Measurements from ENCODE around the gene TTC27. TPM values are rescaled to one million over a fixed set of nuclear protein-coding genes. Genes with fewer than 3 reads are reported as not detected.

The TTC27 gene
- total and polyA plus RNA-seq, 12 donors, result 4.8 to 17.3 (median 12.1) TPM

DNA sequence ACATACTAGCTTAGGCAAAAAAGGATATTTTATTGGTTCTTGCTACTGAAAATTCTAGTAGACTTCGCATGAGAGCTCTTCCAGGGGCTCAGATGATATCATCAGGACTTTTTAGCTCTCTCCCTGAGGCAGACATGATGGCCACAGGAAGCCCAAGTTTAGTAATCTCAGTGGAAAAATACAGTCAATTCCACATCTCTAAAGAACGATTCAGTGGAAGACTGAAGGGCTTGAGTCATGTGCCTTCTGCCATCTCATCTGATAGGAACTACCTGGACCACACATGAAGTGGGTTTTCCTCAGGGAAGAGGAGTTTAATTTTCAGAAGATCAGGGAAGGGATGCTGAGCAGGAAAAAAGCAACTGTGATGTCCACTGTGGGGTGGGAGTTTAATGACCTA, 117.3 kb downstream of the TTC27 start:
- H3K36me3 ChIP-seq, result peaks cover 0 to 20% (median 0%) of the 10 kb centered on the region in 9 donors
- H3K27ac ChIP-seq, result peak overlapping the region in 1 of 10 donors; percentile 12
- H3K4me1 ChIP-seq, result peaks cover 0 to 31% (median 18%) of the 10 kb centered on the region in 9 donors
- DNase-seq, result no peak
- H3K9me3 ChIP-seq, result peaks cover 0 to 25% (median 8%) of the 10 kb centered on the region in 11 donors
- no peak for ATAC-seq
- TF ChIP-seq, protein P1, sequence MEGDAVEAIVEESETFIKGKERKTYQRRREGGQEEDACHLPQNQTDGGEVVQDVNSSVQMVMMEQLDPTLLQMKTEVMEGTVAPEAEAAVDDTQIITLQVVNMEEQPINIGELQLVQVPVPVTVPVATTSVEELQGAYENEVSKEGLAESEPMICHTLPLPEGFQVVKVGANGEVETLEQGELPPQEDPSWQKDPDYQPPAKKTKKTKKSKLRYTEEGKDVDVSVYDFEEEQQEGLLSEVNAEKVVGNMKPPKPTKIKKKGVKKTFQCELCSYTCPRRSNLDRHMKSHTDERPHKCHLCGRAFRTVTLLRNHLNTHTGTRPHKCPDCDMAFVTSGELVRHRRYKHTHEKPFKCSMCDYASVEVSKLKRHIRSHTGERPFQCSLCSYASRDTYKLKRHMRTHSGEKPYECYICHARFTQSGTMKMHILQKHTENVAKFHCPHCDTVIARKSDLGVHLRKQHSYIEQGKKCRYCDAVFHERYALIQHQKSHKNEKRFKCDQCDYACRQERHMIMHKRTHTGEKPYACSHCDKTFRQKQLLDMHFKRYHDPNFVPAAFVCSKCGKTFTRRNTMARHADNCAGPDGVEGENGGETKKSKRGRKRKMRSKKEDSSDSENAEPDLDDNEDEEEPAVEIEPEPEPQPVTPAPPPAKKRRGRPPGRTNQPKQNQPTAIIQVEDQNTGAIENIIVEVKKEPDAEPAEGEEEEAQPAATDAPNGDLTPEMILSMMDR (IDR thresholded peaks at IDR 0.05), result no peak
- H3K27me3 ChIP-seq, result no peaks in the 10 kb centered on the region
- 76 to 83% methylated on average over 2 of the region's 2 CpGs for WGBS, 2 donors
- intact Hi-C loops (cut with DNase I), result loop anchor here in 1 of 10 donors (10.0 kb wide), 1 partner anchor 120 kb away; the partner anchor contains the start of gene TTC27
- H3K4me3 ChIP-seq, result no peak overlapping the region

DNA sequence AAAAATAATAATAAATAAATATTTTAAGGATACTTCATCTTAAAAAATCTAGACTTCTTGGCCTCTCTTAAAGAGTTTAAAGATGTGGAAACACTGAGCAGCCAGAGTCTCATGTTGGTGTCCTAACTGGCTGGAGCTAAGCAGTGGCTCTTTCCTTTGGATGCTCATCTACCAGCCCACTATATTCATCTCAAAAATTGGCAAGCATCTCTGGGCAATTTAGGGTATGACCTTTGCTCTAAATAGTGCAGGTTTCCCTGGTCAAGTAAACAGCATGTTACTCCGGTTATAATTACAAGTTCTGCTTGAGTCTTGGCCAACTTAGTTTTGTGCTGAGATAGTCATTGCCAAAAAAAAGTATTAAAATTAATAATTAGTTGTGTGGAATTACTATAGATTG, 117.8 kb downstream of the TTC27 start:
- Histone ChIP-seq H3K27ac (peak overlapping the region in 3 of 10 donors; percentile 2 to 12 (median 11)), H3K9me3 (peaks cover 0 to 25% (median 8%) of the 10 kb centered on the region in 11 donors), H3K27me3 (no peaks in the 10 kb centered on the region), H3K36me3 (peaks cover 0 to 22% (median 0%) of the 10 kb centered on the region in 9 donors), H3K4me1 (peaks cover 0 to 26% (median 14%) of the 10 kb centered on the region in 9 donors), H3K4me3 (no peak overlapping the region)
- ATAC-seq (peak in 4 of 8 donors; percentile 38 to 64 (median 48)), DNase-seq (no peak)
- TF ChIP-seq, protein P1 (IDR thresholded peaks at IDR 0.05), result no peak
- WGBS, 2 donors, result 27 to 48% methylated on average over 1 of the region's 1 CpG
- intact Hi-C loops (cut with DNase I), result loop anchor here in 1 of 10 donors (10.0 kb wide), 1 partner anchor 121 kb away; the partner anchor contains the start of gene TTC27

DNA sequence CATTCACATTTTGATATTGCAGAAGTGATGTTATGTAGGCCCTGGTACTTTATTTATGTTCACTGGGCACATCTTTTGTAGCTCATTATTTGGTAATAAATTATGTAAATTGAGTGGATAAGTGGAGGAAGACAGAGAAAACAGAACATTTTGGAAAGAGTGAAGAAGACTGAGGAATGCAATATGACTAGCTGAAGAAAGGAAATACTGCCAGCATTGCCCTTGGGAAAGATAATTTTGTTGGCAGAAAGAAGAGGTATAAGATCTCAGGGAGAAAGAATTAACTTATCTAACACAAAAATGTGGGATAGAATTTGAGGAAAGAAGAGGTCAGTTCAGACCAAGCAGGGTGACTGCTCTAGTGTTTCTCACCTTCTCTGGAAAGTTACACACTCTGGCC, 118.8 kb downstream of the TTC27 start:
- no peak overlapping the region for H3K4me3 ChIP-seq
- TF ChIP-seq, protein P1 (IDR thresholded peaks at IDR 0.05), result no peak
- ATAC-seq (peak in 4 of 8 donors; percentile 17 to 70 (median 34)), DNase-seq (no peak)
- peaks cover 0 to 31% (median 19%) of the 10 kb centered on the region in 9 donors for H3K4me1 ChIP-seq
- peaks cover 0 to 22% (median 0%) of the 10 kb centered on the region in 9 donors for H3K36me3 ChIP-seq
- H3K27me3 ChIP-seq, result no peaks in the 10 kb centered on the region
- H3K9me3 ChIP-seq, result peaks cover 0 to 25% (median 8%) of the 10 kb centered on the region in 11 donors
- intact Hi-C loops (cut with DNase I), result loop anchor here in 1 of 10 donors (10.0 kb wide), 1 partner anchor 122 kb away; the partner anchor contains the start of gene TTC27
- H3K27ac ChIP-seq, result peak overlapping the region in 2 of 10 donors; percentile 2 to 4

DNA sequence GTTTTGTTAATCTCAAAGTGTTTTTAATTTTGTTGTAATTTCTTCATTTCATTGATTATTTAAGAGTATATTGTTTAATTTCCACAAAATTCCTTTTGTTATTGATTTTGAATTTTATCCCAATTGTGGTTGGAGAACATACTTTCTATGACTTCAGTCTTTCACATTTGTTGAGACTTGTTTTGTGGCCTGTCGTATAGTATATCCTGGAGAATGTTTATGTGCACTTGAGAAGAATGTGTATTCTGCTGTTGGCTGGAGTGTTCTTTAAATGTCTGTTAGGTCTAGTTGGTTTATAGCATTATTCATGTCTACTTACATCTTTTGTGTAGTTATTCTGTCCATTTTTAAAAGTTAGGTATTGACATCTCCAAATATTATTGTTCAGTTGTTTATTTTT, 120.3 kb downstream of the TTC27 start:
- Histone ChIP-seq H3K4me3 (no peak overlapping the region), H3K4me1 (peaks cover 0 to 35% (median 17%) of the 10 kb centered on the region in 9 donors), H3K27ac (no peak overlapping the region), H3K36me3 (peaks cover 0 to 22% (median 0%) of the 10 kb centered on the region in 9 donors), H3K27me3 (no peaks in the 10 kb centered on the region), H3K9me3 (peaks cover 0 to 25% (median 8%) of the 10 kb centered on the region in 11 donors)
- DNase-seq (no peak), ATAC-seq (no peak)
- intact Hi-C loops (cut with DNase I), result loop anchor here in 1 of 10 donors (10.0 kb wide), 1 partner anchor 123 kb away; the partner anchor contains the start of gene TTC27
- WGBS, 2 donors, result 100% methylated on average over 1 of the region's 1 CpG
- TF ChIP-seq, protein P1 (IDR thresholded peaks at IDR 0.05), result no peak

Data from heart right ventricle (tissue), 16 donors.